Activated naive CD8-positive, alpha-beta T cell treated with anti-CD3 and anti-CD28 coated beads, Interleukin-2, amount 10 ng/mL, durations not matched to agents 7 days and 5 days (primary cell): Measurements from ENCODE around the gene SPAG6. TPM values are rescaled to one million over a fixed set of nuclear protein-coding genes. Genes with fewer than 3 reads are reported as not detected.

Source experiments
- ATAC-seq: fragments of 150-1000 bp; cut with Tn5 transposase; one replicate; pipeline ENCODE4 v1.10.0; 2021; ENCODE audit warnings: low read depth, moderate library complexity
- POLR2A ChIA-PET: fragments of 350-600 bp; sonication (Branson Sonifier 250); formaldehyde crosslinking; loops from one replicate; lab custom pipeline; 2021; ENCODE audit warnings: antibody characterized with exemption; lab: Charles Lee
- DNase-seq: peaks from one replicate; pipeline ENCODE4 v3.0.0; 2021
- H3K27ac Mint-ChIP-seq: one replicate; pipeline ENCODE4 v1.8.0; 2022; ENCODE audit warnings: mild to moderate bottlenecking, mixed read lengths
- H3K27me3 Mint-ChIP-seq: one replicate; pipeline ENCODE4 v1.8.0; 2022; ENCODE audit warnings: mild to moderate bottlenecking, moderate library complexity, mixed read lengths
- H3K36me3 Mint-ChIP-seq: one replicate; pipeline ENCODE4 v1.8.0; 2021; ENCODE audit warnings: mild to moderate bottlenecking, mixed read lengths
- H3K4me1 Mint-ChIP-seq: one replicate; pipeline ENCODE4 v1.8.0; 2021; ENCODE audit warnings: mixed read lengths
- H3K4me3 Mint-ChIP-seq: one replicate; pipeline ENCODE4 v1.8.0; 2022; ENCODE audit warnings: mild to moderate bottlenecking, moderate library complexity, mixed read lengths
- H3K9me3 Mint-ChIP-seq: one replicate; pipeline ENCODE4 v1.8.0; 2021; ENCODE audit warnings: mixed read lengths
- total RNA-seq, 2 experiments: library from RNA; stranded (reverse); gene quantifications; one replicate each; pipeline ENCODE4 v1.2.3, GENCODE V29; 2021

The SPAG6 gene
- total RNA-seq, 2 experiments from 2014 or later = 0.67 to 0.77 TPM

DNA sequence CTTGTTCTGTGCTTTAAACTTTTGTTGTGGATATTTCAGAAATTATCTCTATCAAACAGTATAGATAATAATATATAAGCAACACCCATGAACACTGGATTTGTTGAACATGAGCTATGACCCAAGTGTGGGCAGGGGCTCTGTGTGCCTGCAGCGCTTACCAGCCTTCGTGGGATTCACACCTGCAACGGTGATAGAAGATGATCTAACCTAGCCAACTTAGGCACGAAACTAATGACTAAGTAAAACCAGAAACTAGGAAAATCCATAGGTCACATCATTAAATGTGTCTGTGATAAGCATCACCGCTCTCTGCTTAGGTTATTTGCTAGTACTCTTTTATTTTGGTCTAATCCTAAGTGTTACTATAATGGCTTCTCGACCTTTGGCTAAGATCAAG lies 18.0 kb downstream of the SPAG6 start:
- POLR2A ChIA-PET = no interaction called here
- Mint-ChIP-seq H3K27me3 (peaks cover 5% of the 10 kb centered on the region), H3K4me1 (peaks cover 9% of the 10 kb centered on the region), H3K9me3 (peaks cover 2% of the 10 kb centered on the region), H3K27ac (no peak overlapping the region), H3K4me3 (no peak overlapping the region), H3K36me3 (peaks cover 4% of the 10 kb centered on the region)
- ATAC-seq = peak; percentile 18
- DNase-seq = no peak

DNA sequence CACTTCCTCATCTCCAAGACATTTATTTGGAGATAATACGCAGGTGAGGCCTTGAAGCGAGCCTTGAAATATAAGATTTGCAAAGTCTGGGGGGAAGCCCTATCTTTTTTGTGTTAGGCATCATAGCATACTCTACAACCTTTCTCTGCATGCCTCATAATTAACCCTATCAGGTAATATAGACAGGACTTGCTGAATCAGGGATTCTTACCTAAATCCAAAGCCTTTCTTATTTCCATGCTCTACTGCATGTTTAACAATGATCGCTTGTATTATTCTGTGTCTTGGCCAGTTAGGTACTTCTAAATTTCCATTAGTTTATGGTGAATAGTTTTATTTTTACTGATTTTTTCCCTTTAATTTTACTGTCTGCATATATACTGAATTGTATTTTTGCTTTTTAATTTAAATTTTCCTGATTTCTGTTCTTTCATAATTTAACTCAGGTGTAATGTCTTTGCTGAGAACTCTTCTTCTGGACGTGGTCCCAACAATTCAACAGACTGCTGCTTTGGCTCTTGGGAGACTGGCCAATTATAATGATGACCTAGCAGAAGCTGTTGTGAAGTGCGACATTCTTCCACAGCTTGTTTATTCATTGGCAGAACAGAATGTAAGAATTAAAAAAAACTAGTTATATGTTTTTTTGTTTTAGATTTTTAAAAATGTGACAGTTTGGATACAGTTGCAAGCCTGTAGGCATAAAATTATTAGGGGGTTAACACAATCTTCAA lies 19.3 kb downstream of the SPAG6 start:
- Mint-ChIP-seq H3K27ac (no peak overlapping the region), H3K4me3 (no peak overlapping the region), H3K27me3 (peaks cover 5% of the 10 kb centered on the region), H3K9me3 (peaks cover 2% of the 10 kb centered on the region), H3K36me3 (peaks cover 11% of the 10 kb centered on the region), H3K4me1 (peaks cover 20% of the 10 kb centered on the region)
- POLR2A ChIA-PET = no interaction called here
- ATAC-seq (no peak), DNase-seq (no peak)

DNA sequence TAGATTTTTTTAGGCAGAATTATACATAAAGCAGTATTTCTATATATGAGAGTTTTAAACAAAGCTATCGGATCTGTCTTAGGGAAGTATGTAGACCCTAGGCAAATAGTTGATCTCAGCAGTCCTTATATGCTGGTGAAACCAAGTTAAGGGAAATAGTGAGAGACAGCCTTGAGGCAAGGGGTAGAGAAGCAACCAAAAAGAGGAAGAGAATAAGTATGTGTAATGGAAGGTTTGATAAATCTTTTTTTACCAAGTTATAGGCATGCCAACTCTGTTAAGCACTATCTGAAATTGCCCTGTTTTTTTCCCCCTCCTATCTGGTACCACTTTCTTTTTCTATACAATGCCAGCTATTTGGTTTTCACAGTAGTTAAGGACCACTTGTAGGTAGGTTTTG lies 19.9 kb downstream of the SPAG6 start:
- peaks cover 11% of the 10 kb centered on the region for H3K36me3 Mint-ChIP-seq
- H3K9me3 Mint-ChIP-seq = no peaks in the 10 kb centered on the region
- peaks cover 23% of the 10 kb centered on the region for H3K4me1 Mint-ChIP-seq
- POLR2A ChIA-PET = no interaction called here
- ATAC-seq (no peak), DNase-seq (no peak)
- H3K4me3 Mint-ChIP-seq = no peak overlapping the region
- H3K27me3 Mint-ChIP-seq = peaks cover 2% of the 10 kb centered on the region
- no peak overlapping the region for H3K27ac Mint-ChIP-seq

DNA sequence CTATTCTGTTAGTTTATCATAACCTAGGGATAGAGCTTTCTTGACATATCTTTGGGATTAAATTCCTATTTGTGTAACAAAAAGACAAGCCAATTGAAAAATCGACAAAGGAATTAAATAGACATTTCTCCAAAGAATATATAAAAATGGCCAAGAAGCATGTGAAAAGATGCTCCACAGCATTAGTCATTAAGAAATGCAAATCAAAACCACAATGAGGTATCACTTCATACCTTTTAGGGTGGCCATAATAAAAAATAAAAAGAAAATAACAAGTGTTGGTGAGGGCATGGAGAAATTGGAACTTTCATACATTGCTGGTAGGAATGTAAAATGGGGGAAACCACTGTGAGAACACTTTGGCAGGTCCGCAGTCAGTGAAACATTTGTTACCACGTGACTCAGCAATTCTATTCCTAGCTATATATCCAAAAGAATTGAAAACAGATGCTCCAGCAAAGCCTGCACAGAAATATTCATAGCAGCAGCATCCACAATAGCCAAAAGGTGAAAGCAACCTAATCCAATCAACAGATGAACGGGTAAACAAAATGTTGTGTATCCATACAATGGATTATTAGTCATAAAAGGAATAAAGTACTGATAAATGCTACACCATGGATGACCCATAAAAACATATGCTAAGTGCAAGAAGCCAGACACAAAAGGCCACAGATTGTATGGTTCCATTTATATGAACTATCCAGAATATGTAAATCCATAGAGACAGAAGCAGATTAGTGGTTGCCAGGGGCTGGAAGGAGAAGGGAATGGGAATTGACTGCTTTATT lies 20.5 kb downstream of the SPAG6 start:
- Mint-ChIP-seq H3K36me3 (peaks cover 11% of the 10 kb centered on the region), H3K9me3 (no peaks in the 10 kb centered on the region), H3K27me3 (peaks cover 2% of the 10 kb centered on the region), H3K27ac (no peak overlapping the region), H3K4me3 (no peak overlapping the region), H3K4me1 (peaks cover 24% of the 10 kb centered on the region)
- ATAC-seq (no peak), DNase-seq (no peak)
- POLR2A ChIA-PET = interaction anchor here (0.7 kb wide), 1 partner anchor 25 kb away, joined by 5 read pairs; no protein-coding TSS in a partner anchor

DNA sequence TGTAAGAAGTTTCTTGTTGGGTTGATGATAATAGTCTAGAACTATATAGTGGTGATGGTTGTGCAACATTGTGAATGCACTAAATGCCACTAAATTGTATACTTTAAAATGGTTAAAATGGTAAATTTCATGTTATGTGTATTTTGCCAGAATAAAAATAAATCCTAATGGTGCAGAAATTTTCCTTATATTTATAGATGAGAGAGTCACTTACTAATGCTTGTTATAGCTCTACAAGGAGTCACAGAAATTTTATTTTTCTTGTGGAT lies 21.1 kb downstream of the SPAG6 start:
- Mint-ChIP-seq H3K4me1 (peaks cover 24% of the 10 kb centered on the region), H3K9me3 (no peaks in the 10 kb centered on the region), H3K4me3 (no peak overlapping the region), H3K36me3 (peaks cover 11% of the 10 kb centered on the region), H3K27ac (no peak overlapping the region), H3K27me3 (peaks cover 2% of the 10 kb centered on the region)
- no peak for ATAC-seq
- POLR2A ChIA-PET = interaction anchor here (0.7 kb wide), 1 partner anchor 25 kb away, joined by 5 read pairs; no protein-coding TSS in a partner anchor
- no peak for DNase-seq

DNA sequence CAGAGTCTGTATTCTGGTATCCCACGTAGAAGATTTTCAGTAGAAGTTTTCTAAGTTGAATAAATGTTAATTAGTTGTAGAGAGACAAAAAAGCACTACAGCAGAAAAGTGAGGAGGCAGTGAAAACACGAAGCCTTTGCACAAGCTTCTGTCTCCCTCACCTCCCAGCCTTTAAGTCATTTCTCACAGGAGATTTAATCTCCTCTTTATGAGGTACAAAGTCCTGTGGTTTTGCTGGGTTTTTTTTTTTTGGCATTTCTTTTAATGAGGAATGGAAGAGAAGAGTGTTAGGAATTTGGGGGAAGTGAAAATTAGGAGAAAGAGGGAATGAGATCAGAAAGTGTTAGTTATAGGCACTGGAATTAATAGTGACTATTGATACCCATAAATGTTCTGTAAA lies 21.5 kb downstream of the SPAG6 start:
- POLR2A ChIA-PET = interaction anchor here (0.7 kb wide), 2 partner anchors 12 to 26 kb away, joined by 3 to 5 read pairs; no protein-coding TSS in a partner anchor
- ATAC-seq (no peak), DNase-seq (no peak)
- H3K27me3 Mint-ChIP-seq = peaks cover 2% of the 10 kb centered on the region
- peaks cover 11% of the 10 kb centered on the region for H3K36me3 Mint-ChIP-seq
- peak overlapping the region; percentile 54 for H3K27ac Mint-ChIP-seq
- no peaks in the 10 kb centered on the region for H3K9me3 Mint-ChIP-seq
- H3K4me3 Mint-ChIP-seq = peak overlapping the region; percentile 41
- peaks cover 24% of the 10 kb centered on the region for H3K4me1 Mint-ChIP-seq

DNA sequence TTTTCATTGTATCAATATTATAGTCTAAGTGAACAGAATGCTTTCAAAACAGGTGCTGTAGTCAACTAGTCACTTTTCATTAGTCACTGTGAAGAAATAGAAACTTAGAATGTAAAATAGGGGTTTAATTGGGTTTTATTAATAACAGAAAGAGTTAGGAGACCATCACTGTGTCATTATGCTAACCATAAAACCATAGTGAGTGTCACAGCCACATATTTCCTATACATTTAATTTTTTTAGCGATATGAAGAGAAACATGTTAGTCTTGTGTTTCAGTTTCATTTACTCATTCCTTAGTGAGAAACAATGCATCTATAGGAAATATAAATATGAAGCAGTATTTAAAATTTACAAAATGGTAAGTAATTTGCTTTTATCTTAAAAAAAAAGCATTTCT lies 22.2 kb downstream of the SPAG6 start:
- peaks cover 24% of the 10 kb centered on the region for H3K4me1 Mint-ChIP-seq
- H3K36me3 Mint-ChIP-seq = peaks cover 11% of the 10 kb centered on the region
- no peaks in the 10 kb centered on the region for H3K9me3 Mint-ChIP-seq
- H3K4me3 Mint-ChIP-seq = peak overlapping the region; percentile 63
- ATAC-seq (peak; percentile 44), DNase-seq (no peak)
- H3K27ac Mint-ChIP-seq = peak overlapping the region; percentile 80
- H3K27me3 Mint-ChIP-seq = peaks cover 3% of the 10 kb centered on the region
- POLR2A ChIA-PET = interaction anchor here (0.7 kb wide), 1 partner anchor 13 kb away, joined by 3 read pairs; no protein-coding TSS in a partner anchor

DNA sequence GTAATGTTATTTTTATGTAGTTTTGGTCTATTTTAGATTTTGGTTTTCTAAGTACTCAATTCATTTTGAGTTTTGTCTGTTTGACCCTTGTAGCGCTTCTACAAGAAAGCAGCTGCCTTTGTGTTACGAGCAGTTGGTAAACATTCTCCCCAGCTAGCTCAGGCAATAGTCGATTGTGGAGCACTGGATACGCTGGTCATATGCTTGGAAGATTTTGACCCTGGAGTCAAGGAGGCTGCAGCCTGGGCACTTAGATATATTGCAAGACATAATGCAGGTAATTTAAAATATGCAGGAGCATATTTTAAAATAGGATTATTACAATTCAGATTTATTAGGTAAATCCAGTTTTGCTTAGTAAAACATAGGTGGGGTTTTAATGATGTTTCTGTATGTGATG lies 23.1 kb downstream of the SPAG6 start:
- POLR2A ChIA-PET = interaction anchor here (0.9 kb wide), 1 partner anchor 68 kb away, joined by 5 read pairs; no protein-coding TSS in a partner anchor
- no peak for ATAC-seq
- no peaks in the 10 kb centered on the region for H3K9me3 Mint-ChIP-seq
- H3K36me3 Mint-ChIP-seq = peaks cover 11% of the 10 kb centered on the region
- peaks cover 6% of the 10 kb centered on the region for H3K27me3 Mint-ChIP-seq
- H3K4me3 Mint-ChIP-seq = no peak overlapping the region
- DNase-seq = no peak
- peaks cover 24% of the 10 kb centered on the region for H3K4me1 Mint-ChIP-seq
- no peak overlapping the region for H3K27ac Mint-ChIP-seq

DNA sequence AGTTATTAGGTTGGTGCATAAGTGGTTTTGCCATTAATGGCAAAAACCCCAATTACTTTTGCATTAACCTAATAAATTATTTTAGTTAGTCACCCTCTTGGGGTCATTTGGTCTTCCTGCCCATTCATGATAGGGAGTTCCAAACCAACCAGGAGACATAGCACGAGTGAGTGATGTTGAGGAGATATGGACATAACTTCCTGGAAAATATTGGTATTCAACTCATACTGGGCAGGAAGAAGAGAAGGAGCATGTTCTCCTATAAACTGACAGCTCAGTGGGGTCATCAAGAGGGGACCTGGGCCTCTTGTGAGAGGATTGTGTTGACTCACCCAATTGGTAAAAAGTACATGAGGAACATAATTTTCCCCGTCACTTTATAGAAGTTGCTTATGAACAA lies 23.7 kb downstream of the SPAG6 start:
- DNase-seq (no peak), ATAC-seq (no peak)
- Mint-ChIP-seq H3K9me3 (no peaks in the 10 kb centered on the region), H3K27me3 (peaks cover 6% of the 10 kb centered on the region), H3K36me3 (peaks cover 11% of the 10 kb centered on the region), H3K4me3 (no peak overlapping the region), H3K4me1 (peaks cover 24% of the 10 kb centered on the region), H3K27ac (no peak overlapping the region)
- POLR2A ChIA-PET = interaction anchor here (0.9 kb wide), 1 partner anchor 68 kb away, joined by 5 read pairs; no protein-coding TSS in a partner anchor

DNA sequence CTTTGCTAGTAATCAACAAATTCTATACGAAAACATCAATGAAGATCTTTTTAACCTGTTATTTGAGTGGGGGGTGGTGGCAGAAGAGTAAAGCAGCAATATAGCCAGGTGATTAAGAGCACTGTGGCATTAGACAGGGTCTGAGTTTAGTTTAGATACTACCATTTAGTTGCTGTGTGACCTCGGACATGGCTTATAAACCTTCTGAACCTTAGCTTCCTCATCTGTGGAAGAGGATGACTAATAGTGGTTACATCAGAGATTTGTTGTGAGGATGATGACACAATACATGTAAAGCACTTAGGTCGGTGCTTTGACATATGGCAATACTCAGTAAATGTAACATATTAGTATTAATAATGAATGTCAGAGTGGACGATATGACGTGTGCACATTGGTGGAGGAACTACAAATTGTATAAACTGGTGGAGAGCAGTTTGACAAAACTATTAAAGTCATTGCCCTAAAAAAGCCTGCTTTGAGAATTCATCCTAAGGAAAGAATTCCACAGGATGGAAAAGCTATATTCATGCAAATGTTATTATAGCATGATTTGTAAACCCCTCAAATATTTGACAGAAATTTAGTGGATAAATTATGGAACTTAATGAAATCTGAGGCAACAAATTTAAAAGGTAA lies 24.3 kb downstream of the SPAG6 start:
- Mint-ChIP-seq H3K4me1 (peaks cover 24% of the 10 kb centered on the region), H3K36me3 (peaks cover 11% of the 10 kb centered on the region), H3K4me3 (no peak overlapping the region), H3K27me3 (peaks cover 6% of the 10 kb centered on the region), H3K27ac (no peak overlapping the region), H3K9me3 (no peaks in the 10 kb centered on the region)
- DNase-seq (no peak), ATAC-seq (no peak)
- POLR2A ChIA-PET = interaction anchor here (1.5 to 1.8 kb wide), 2 partner anchors 29 to 67 kb away, joined by 5 to 7 read pairs; no protein-coding TSS in a partner anchor

DNA sequence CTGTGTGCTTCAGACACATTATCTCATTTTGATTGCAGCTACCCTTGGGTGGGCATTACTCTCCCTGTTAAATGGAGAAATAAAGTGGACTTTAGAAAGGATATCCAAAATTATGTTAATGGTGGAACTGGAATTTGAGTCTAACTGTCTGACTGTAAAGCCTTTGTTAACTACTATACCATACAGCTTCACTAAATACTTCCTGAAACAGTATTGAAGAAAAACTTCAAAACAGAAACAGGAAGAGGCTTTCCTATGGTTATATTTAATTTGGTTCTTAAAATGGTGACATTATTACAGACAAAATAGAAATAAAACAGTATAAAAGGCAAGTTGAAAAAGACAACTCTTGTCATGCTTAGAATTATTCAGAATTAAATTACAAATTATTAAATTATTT lies 25.0 kb downstream of the SPAG6 start:
- H3K4me3 Mint-ChIP-seq = no peak overlapping the region
- peaks cover 6% of the 10 kb centered on the region for H3K27me3 Mint-ChIP-seq
- H3K36me3 Mint-ChIP-seq = peaks cover 11% of the 10 kb centered on the region
- POLR2A ChIA-PET = interaction anchor here (0.8 to 1.8 kb wide), 3 partner anchors 30 to 66 kb away, joined by 5 to 7 read pairs (median 5); partner anchors contain the start of gene COMMD3
- H3K27ac Mint-ChIP-seq = peak overlapping the region; percentile 38
- ATAC-seq (peak; percentile 29), DNase-seq (no peak)
- no peaks in the 10 kb centered on the region for H3K9me3 Mint-ChIP-seq
- H3K4me1 Mint-ChIP-seq = peaks cover 23% of the 10 kb centered on the region

DNA sequence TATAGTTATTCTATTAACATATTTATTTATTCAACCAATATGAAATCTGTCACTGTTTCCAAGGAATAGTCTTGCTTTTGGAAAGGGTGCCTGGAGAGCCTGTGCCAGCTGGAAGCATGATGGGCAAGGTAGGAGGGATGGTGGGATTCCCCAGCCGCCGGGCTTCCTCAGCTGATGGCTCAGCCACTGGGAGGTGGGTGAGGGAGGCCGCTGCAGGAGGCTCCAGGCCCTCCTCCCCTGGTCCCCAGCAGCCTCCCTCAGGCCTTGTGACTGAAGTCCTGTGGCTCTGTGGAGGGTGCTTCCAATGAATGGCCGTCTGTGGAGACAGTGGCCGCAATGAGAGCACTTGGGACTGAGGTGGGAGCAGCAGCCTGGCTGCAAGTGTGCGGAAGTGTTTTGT lies 27.0 kb downstream of the SPAG6 start:
- peaks cover 7% of the 10 kb centered on the region for H3K27me3 Mint-ChIP-seq
- H3K36me3 Mint-ChIP-seq = peaks cover 8% of the 10 kb centered on the region
- DNase-seq (no peak), ATAC-seq (no peak)
- H3K9me3 Mint-ChIP-seq = no peaks in the 10 kb centered on the region
- H3K27ac Mint-ChIP-seq = no peak overlapping the region
- peaks cover 18% of the 10 kb centered on the region for H3K4me1 Mint-ChIP-seq
- POLR2A ChIA-PET = no interaction called here
- no peak overlapping the region for H3K4me3 Mint-ChIP-seq

DNA sequence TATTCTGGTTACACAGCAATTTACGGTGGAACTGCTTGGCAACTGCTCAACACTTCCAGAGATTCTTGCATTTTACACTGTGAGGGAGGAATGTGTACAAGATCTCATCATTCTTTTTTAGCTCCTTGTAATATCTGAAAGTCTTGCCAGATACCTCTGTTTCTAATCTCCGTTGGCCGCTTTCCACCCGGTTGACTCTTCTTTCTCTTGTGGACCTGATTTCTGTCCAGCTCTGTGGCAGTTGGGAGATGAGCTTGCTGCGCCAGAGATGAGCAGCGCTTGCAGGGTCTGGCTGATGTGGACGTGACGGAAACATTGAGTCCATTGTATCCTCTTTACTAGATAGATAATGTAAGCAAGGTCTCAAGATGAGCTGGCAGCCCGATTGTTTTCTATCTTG lies 27.6 kb downstream of the SPAG6 start:
- Mint-ChIP-seq H3K4me3 (no peak overlapping the region), H3K27me3 (peaks cover 7% of the 10 kb centered on the region), H3K9me3 (no peaks in the 10 kb centered on the region), H3K4me1 (peaks cover 15% of the 10 kb centered on the region), H3K36me3 (peaks cover 8% of the 10 kb centered on the region), H3K27ac (no peak overlapping the region)
- no peak for ATAC-seq
- DNase-seq = no peak
- POLR2A ChIA-PET = no interaction called here
